ENCODE measurements around the gene FOLR1.

FOLR1 gene

DNA sequence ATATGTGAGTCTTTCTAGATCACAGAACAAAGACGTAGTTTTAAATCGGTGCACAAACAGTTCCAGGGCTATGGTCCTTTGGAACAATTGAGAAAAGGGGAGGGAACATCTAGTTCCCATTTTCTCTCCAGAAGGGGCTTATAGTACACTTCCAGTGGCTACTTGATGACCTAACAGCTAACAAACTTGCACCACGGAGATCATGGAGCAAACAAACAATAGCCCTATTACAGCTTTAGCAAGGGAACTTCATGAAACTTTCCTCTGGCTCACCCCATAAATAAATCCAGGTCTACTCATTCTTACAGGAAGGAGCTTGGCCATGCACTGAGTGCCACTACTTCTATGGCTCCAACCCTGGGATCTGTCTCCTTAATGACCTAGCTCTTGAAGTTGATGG, 16.3 kb downstream of the FOLR1 start:
- Histone ChIP-seq H3K27ac (replicated peaks) (no peak overlapping the region), H3K27me3 (ENCODE audit: insufficient read depth, poor library complexity, severe bottlenecking) (no peaks in the 10 kb centered on the region), H3K4me3 (replicated peaks; ENCODE audit: insufficient read depth, low read length) (no peak overlapping the region)
- TF ChIP-seq SPI1 (IDR thresholded peaks at IDR 0.05; ENCODE audit: borderline replicate concordance, low read depth) (no peak), POLR2AphosphoS5 (IDR thresholded peaks at IDR 0.05; ENCODE audit: low read depth) (no peak), GABPA (IDR thresholded peaks at IDR 0.05; ENCODE audit: low read depth) (no peak)
- TF ChIP-seq, protein P1, sequence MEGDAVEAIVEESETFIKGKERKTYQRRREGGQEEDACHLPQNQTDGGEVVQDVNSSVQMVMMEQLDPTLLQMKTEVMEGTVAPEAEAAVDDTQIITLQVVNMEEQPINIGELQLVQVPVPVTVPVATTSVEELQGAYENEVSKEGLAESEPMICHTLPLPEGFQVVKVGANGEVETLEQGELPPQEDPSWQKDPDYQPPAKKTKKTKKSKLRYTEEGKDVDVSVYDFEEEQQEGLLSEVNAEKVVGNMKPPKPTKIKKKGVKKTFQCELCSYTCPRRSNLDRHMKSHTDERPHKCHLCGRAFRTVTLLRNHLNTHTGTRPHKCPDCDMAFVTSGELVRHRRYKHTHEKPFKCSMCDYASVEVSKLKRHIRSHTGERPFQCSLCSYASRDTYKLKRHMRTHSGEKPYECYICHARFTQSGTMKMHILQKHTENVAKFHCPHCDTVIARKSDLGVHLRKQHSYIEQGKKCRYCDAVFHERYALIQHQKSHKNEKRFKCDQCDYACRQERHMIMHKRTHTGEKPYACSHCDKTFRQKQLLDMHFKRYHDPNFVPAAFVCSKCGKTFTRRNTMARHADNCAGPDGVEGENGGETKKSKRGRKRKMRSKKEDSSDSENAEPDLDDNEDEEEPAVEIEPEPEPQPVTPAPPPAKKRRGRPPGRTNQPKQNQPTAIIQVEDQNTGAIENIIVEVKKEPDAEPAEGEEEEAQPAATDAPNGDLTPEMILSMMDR (IDR thresholded peaks at IDR 0.05; ENCODE audit: insufficient read depth, low read length) = no peak
- TF ChIP-seq, protein P2, sequence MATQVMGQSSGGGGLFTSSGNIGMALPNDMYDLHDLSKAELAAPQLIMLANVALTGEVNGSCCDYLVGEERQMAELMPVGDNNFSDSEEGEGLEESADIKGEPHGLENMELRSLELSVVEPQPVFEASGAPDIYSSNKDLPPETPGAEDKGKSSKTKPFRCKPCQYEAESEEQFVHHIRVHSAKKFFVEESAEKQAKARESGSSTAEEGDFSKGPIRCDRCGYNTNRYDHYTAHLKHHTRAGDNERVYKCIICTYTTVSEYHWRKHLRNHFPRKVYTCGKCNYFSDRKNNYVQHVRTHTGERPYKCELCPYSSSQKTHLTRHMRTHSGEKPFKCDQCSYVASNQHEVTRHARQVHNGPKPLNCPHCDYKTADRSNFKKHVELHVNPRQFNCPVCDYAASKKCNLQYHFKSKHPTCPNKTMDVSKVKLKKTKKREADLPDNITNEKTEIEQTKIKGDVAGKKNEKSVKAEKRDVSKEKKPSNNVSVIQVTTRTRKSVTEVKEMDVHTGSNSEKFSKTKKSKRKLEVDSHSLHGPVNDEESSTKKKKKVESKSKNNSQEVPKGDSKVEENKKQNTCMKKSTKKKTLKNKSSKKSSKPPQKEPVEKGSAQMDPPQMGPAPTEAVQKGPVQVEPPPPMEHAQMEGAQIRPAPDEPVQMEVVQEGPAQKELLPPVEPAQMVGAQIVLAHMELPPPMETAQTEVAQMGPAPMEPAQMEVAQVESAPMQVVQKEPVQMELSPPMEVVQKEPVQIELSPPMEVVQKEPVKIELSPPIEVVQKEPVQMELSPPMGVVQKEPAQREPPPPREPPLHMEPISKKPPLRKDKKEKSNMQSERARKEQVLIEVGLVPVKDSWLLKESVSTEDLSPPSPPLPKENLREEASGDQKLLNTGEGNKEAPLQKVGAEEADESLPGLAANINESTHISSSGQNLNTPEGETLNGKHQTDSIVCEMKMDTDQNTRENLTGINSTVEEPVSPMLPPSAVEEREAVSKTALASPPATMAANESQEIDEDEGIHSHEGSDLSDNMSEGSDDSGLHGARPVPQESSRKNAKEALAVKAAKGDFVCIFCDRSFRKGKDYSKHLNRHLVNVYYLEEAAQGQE (IDR thresholded peaks at IDR 0.05; ENCODE audit: insufficient replicate concordance, low read depth) = no peak
- no peak for DNase-seq (ENCODE audit: low read depth in 1 of 2, low spot score in 1 of 2)

DNA sequence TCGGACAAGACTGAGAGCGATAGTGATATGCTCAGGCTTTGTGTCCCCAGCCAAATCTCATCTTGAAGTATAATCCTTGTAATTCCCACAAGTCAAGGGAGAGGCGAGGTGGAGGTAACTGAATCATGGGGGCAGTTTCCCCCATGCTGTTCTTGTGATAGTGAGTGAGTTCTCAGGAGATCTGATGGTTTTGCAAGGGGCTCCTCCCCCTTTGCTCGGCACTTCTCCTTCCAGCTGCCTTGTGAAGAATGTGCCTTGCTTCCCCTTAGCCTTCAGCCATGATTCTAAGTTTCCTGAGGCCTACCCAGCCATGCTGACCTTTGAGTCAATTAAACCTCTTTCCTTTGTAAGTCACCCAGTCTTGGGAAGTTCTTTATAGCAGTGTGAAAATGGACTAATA, 17.2 kb downstream of the FOLR1 start:
- no peaks in the 10 kb centered on the region for H3K27me3 ChIP-seq (ENCODE audit: insufficient read depth, poor library complexity, severe bottlenecking)
- TF ChIP-seq, protein P2 (IDR thresholded peaks at IDR 0.05; ENCODE audit: insufficient replicate concordance, low read depth) = no peak
- TF ChIP-seq GABPA (IDR thresholded peaks at IDR 0.05; ENCODE audit: low read depth) (no peak), SPI1 (IDR thresholded peaks at IDR 0.05; ENCODE audit: borderline replicate concordance, low read depth) (peak; percentile 65; the same call in 1 of the 2 replicates)
- no peak overlapping the region for H3K4me3 ChIP-seq (replicated peaks; ENCODE audit: insufficient read depth, low read length)
- DNase-seq (ENCODE audit: low read depth in 1 of 2, low spot score in 1 of 2) = peak in 1 of 2 experiments; percentile 66
- no peak overlapping the region for H3K27ac ChIP-seq (replicated peaks)

DNA sequence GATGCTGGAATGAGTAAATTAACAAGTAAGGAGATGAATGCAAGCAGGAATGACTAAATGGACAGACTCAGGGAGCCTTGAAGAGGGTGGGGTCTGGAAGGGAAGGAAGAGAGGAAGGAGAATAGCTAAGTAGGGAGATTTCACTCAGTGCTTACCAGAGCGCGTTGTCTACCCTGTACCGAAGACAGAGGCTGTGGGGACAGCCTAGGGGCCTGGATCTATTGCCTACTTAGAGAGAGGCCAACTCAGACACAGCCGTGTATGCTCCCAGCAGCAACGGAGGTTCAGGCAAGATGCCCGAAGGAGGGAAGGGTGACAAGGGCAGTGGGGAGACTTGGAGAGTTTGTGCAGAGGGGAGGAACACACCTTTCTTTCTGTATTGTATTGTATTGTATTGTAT, 24.7 kb downstream of the FOLR1 start, which contains the start of gene FOLR2:
Gene FOLR2 (plus strand): TSS at position 157 of the 400 bp plus-strand sequence. CDS start 1,791 bp downstream, outside the sequence.
- H3K27me3 ChIP-seq (ENCODE audit: insufficient read depth, poor library complexity, severe bottlenecking) = no peaks in the 10 kb centered on the region
- H3K4me3 ChIP-seq (replicated peaks; ENCODE audit: insufficient read depth, low read length) = no peak within 1 kb of the TSS
- DNase-seq (ENCODE audit: low read depth in 1 of 2, low spot score in 1 of 2) = no peak
- no peak within 1 kb of the TSS for H3K27ac ChIP-seq (replicated peaks)
- TF ChIP-seq POLR2AphosphoS5 (IDR thresholded peaks at IDR 0.05; ENCODE audit: low read depth) = no peak
- no peak for TF ChIP-seq SPI1 (IDR thresholded peaks at IDR 0.05; ENCODE audit: borderline replicate concordance, low read depth)
- TF ChIP-seq, protein P2 (IDR thresholded peaks at IDR 0.05; ENCODE audit: insufficient replicate concordance, low read depth) = no peak
- TF ChIP-seq GABPA (IDR thresholded peaks at IDR 0.05; ENCODE audit: low read depth) = no peak
- TF ChIP-seq, protein P1 (IDR thresholded peaks at IDR 0.05; ENCODE audit: insufficient read depth, low read length) = no peak
